HCT116 (cell line): Measurements from ENCODE around the gene TCP1. TPM values are rescaled to one million over a fixed set of nuclear protein-coding genes. Genes with fewer than 3 reads are reported as not detected.
A peak's percentile ranks its signal among the peaks of the same experiment; 100 is the strongest.

Source experiments
- ATAC-seq: fragments of 200-7000 bp; cut with Tn5 transposase; 2 replicates; pipeline ENCODE4 v1.9.1; 2020; ENCODE audit warnings: mild to moderate bottlenecking, moderate library complexity
- BruUV-seq: library from RNA; stranded (reverse); fragments of 400-500 nt; replicated peaks from 2 replicates; lab custom pipeline; 2021; lab: Mats Ljungman, UMichigan
- CTCF ChIA-PET: fragments of 300-600 bp; sonication (Branson Sonifier 250); formaldehyde crosslinking; loops from one replicate; lab custom pipeline; 2021; ENCODE audit warnings: antibody characterized with exemption; lab: Charles Lee
- POLR2A ChIA-PET: fragments of 300-600, 350-600 bp; sonication (Branson Sonifier 250); formaldehyde crosslinking; loops from one replicate; lab custom pipeline; 2021; ENCODE audit warnings: antibody characterized with exemption; lab: Charles Lee
- RAD21 ChIA-PET, 2 experiments: fragments of 300-600 bp; sonication (Branson Sonifier 250); formaldehyde crosslinking; loops; one replicate each; lab custom pipeline; 2023; ENCODE audit warnings: low total read pairs in 2 of 2; ENCODE audit not compliant: uncharacterized antibody in 2 of 2, unreplicated experiment in 2 of 2, low non-redundant PET in 1 of 2; lab: Charles Lee
- DNase-seq: peaks from one replicate; pipeline ENCODE4 v3.0.0-alpha.2; 2010; ENCODE audit warnings: low read depth, low spot score
- H2AFZ ChIP-seq: fragments of 200-600 bp; shearing (Covaris generic), sonication (generic); 2 replicates; pipeline ENCODE4 v1.6.1; 2017; ENCODE audit warnings: low read depth, mixed run types, mixed read lengths, antibody characterized with exemption, low read length; ENCODE audit not compliant: poor library complexity, severe bottlenecking
- H3K27ac ChIP-seq: 2 replicates; pipeline ENCODE4 v1.5.1; 2012; ENCODE audit warnings: low read depth, low read length
- H3K27me3 ChIP-seq: fragments of 200-600 bp; sonication (generic); 2 replicates; pipeline ENCODE4 v1.6.1; 2016; ENCODE audit warnings: mixed run types, low read length, mixed read lengths; ENCODE audit not compliant: insufficient read depth
- H3K36me3 ChIP-seq, 2 experiments: fragments of 200-500 bp in 1 of 2; fragments of 200-600 bp in 1 of 2; sonication (Bioruptor generic) in 1 of 2; sonication (generic) in 1 of 2; 2 replicates each; pipeline versions ENCODE4 v1.5.1 to v1.6.1; 2014 to 2016; ENCODE audit warnings: low read length in 2 of 2, inconsistent platforms in 1 of 2, mixed read lengths in 1 of 2, mixed run types in 1 of 2; ENCODE audit not compliant: insufficient read depth in 2 of 2, control insufficient read depth in 1 of 2
- H3K4me1 ChIP-seq, 2 experiments: fragments of 200-600 bp in 1 of 2; sonication (generic) in 1 of 2; 2 replicates each; pipeline versions ENCODE4 v1.5.1 to v1.6.1; 2012 to 2017; ENCODE audit warnings: low read length in 2 of 2, inconsistent platforms in 1 of 2, mild to moderate bottlenecking in 1 of 2, mixed read lengths in 1 of 2, mixed run types in 1 of 2, moderate library complexity in 1 of 2; ENCODE audit not compliant: insufficient read depth in 2 of 2, control insufficient read depth in 1 of 2
- H3K4me2 ChIP-seq: fragments of 200-600 bp; sonication (generic); 2 replicates; pipeline ENCODE4 v1.6.1; 2017; ENCODE audit warnings: mixed run types, low read length, mixed read lengths
- H3K4me3 ChIP-seq, 2 experiments: fragments of 200-600 bp in 1 of 2; sonication (generic) in 1 of 2; replicated peaks in 1 of 2; 2 replicates each; pipeline ENCODE4 v1.5.1; 2011 to 2016; ENCODE audit warnings: low read length in 2 of 2, control low read depth in 1 of 2, low read depth in 1 of 2, mild to moderate bottlenecking in 1 of 2, mixed read lengths in 1 of 2, mixed run types in 1 of 2
- H3K79me2 ChIP-seq: fragments of 200-600 bp; sonication (generic); 2 replicates; pipeline ENCODE4 v1.6.1; 2017; ENCODE audit warnings: mild to moderate bottlenecking, mixed run types, low read length, moderate library complexity, mixed read lengths; ENCODE audit not compliant: insufficient read depth
- H3K9ac ChIP-seq: fragments of 200-600 bp; sonication (generic); 2 replicates; pipeline ENCODE4 v1.6.1; 2016; ENCODE audit warnings: low read length, mixed read lengths
- H3K9me2 ChIP-seq: fragments of 200-600 bp; sonication (generic), shearing (Covaris generic); 2 replicates; pipeline ENCODE4 v1.6.1; 2017; ENCODE audit warnings: mixed run types, mild to moderate bottlenecking, moderate library complexity; ENCODE audit not compliant: insufficient read depth
- H3K9me3 ChIP-seq, 2 experiments: fragments of 200-500 bp in 1 of 2; fragments of 200-600 bp in 1 of 2; sonication (Bioruptor generic) in 1 of 2; sonication (generic) in 1 of 2; 2 replicates each; pipeline ENCODE4 v1.6.1; 2014 to 2017; ENCODE audit warnings: low read length in 2 of 2, mixed read lengths in 2 of 2, inconsistent platforms in 1 of 2, low read depth in 1 of 2, mild to moderate bottlenecking in 1 of 2, mixed run types in 1 of 2, moderate library complexity in 1 of 2; ENCODE audit not compliant: control insufficient read depth in 1 of 2, insufficient read depth in 1 of 2
- H4K20me1 ChIP-seq: fragments of 200-600 bp; sonication (generic), shearing (Covaris generic); 2 replicates; pipeline ENCODE4 v1.6.1; 2017; ENCODE audit warnings: mixed run types, mild to moderate bottlenecking, moderate library complexity; ENCODE audit not compliant: insufficient read depth
- ATF3 ChIP-seq: IDR thresholded peaks from 2 replicates; pipeline ENCODE4 v1.6.1; 2012
- CEBPB ChIP-seq: IDR thresholded peaks from 2 replicates; pipeline ENCODE4 v1.6.1; 2012; ENCODE audit warnings: low read depth
- CTCF ChIP-seq, 3 experiments: fragments of 200-600 bp in 1 of 3; sonication (generic) in 1 of 3; IDR thresholded peaks in 2 of 3; conservative IDR thresholded peaks in 1 of 3; 2 replicates each; pipeline ENCODE4 v1.5.1; 2012 to 2017; ENCODE audit warnings: low read depth in 2 of 3, low read length in 2 of 3, antibody characterized with exemption in 1 of 3, borderline replicate concordance in 1 of 3, control low read depth in 1 of 3, mild to moderate bottlenecking in 1 of 3, mixed read lengths in 1 of 3, mixed run types in 1 of 3, moderate library complexity in 1 of 3; ENCODE audit not compliant: insufficient read depth in 1 of 3
- EGR1 ChIP-seq: IDR thresholded peaks from 2 replicates; pipeline ENCODE4 v1.6.1; 2012; ENCODE audit warnings: low read depth
- EZH2 ChIP-seq: fragments of 200-600 bp; sonication (generic); IDR thresholded peaks from 2 replicates; pipeline ENCODE4 v1.6.1; 2017; ENCODE audit warnings: antibody characterized with exemption, mixed run types
- EZH2phosphoT487 ChIP-seq: fragments of 200-600 bp; IDR thresholded peaks from 2 replicates; pipeline ENCODE4 v1.6.1; 2018; ENCODE audit warnings: antibody characterized with exemption, borderline replicate concordance
- FOSL1 ChIP-seq: IDR thresholded peaks from 2 replicates; pipeline ENCODE4 v1.6.1; 2012; ENCODE audit warnings: low read depth
- JUND ChIP-seq: IDR thresholded peaks from 2 replicates; pipeline ENCODE4 v1.6.1; 2012
- MAX ChIP-seq: IDR thresholded peaks from 2 replicates; pipeline ENCODE4 v1.6.1; 2012
- POLR2A ChIP-seq: IDR thresholded peaks from 2 replicates; pipeline ENCODE4 v1.7.0; 2011; ENCODE audit warnings: borderline replicate concordance; ENCODE audit not compliant: insufficient read depth, insufficient read length; ENCODE audit errors: extremely low read depth
- POLR2AphosphoS5 ChIP-seq: IDR thresholded peaks from 2 replicates; pipeline ENCODE4 v1.6.1; 2011; ENCODE audit warnings: mild to moderate bottlenecking, low read depth, low read length, moderate library complexity
- RAD21 ChIP-seq: IDR thresholded peaks from 2 replicates; pipeline ENCODE4 v1.6.1; 2012; ENCODE audit warnings: low read depth, mild to moderate bottlenecking
- SIN3A ChIP-seq: IDR thresholded peaks from 2 replicates; pipeline ENCODE4 v1.6.1; 2012; ENCODE audit warnings: low read depth
- SP1 ChIP-seq: IDR thresholded peaks from 2 replicates; pipeline ENCODE4 v1.6.1; 2012; ENCODE audit warnings: low read depth
- SRF ChIP-seq: IDR thresholded peaks from 2 replicates; pipeline ENCODE4 v1.6.1; 2012; ENCODE audit warnings: low read depth
- TCF7L2 ChIP-seq: IDR thresholded peaks from 2 replicates; pipeline ENCODE4 v1.7.0; 2011; ENCODE audit warnings: borderline replicate concordance, inconsistent platforms; ENCODE audit not compliant: insufficient read depth, insufficient read length; ENCODE audit errors: extremely low read depth
- YY1 ChIP-seq: IDR thresholded peaks from 2 replicates; pipeline ENCODE4 v1.6.1; 2011; ENCODE audit warnings: low read length, low read depth, moderate library complexity, mild to moderate bottlenecking; ENCODE audit not compliant: insufficient replicate concordance; ENCODE audit errors: extremely low read depth
- intact Hi-C: fragments of 100-400 bp; cut with micrococcal nuclease; formaldehyde crosslinking; loops from 2 replicates; pipeline ENCODE4 v1.10.0; 2022
- total RNA-seq: library from RNA; stranded (reverse); gene quantifications from one replicate; pipeline ENCODE4 v1.2.1, GENCODE V29; 2021; ENCODE audit not compliant: unreplicated experiment

TCP1 gene
- total RNA-seq, 1 experiment from 2014 or later: 447 TPM

DNA sequence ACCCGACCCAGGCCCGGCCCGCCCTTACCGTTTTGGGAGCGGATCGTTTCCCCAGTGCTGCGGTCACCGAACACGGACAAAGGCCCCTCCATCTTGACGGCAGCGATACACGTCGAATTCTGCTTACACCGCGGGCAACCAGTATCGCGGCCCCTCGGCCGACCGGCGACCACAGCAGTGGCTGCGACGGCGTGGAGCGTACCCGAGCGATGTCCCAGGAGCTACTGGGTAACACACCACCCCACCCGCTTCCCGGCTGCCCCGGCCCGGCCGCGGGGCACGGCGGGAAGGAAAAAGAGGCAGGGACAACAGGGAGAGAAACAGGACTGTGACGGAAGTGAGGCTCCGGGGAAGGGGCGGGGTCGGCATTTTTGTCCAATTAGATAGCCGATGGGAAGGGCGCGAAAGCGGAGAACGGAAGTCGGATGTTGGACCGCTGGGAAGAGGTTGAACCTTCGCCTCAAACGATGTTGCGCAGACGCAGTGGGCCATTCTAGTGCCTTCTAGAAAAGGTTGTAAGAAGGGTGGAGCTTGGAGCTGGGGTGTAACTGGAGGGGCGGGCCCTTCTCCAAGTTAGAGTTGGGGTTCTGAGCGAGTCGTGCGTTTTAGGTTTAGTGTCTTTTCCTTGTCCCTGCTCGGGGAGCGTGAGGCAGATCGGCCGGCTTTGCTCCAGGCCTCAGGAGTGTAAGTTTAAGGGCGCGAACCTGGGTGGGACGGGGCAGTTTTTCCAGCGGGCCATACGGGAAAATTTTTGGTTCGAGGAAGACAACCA lies at the start of gene TCP1 (continued):
- peak; percentile 60 for TF ChIP-seq MAX
- TF ChIP-seq JUND: no peak
- TF ChIP-seq SRF: no peak; the same call in 1 of the 2 replicates
- no peak for TF ChIP-seq EGR1
- no peak for TF ChIP-seq CEBPB
- TF ChIP-seq EZH2: no peak
- TF ChIP-seq POLR2A: peak; percentile 96
- TF ChIP-seq TCF7L2: no peak
- peak; percentile 92 for TF ChIP-seq SIN3A

GRCh38 chr6:159838020-159838744 lies 48.8 kb upstream of the TCP1 start:
- Histone ChIP-seq H3K4me3 (no peak overlapping the region), H3K9ac (no peak overlapping the region), H3K79me2 (no peaks in the 10 kb centered on the region), H3K27ac (no peak overlapping the region), H3K4me2 (no peak overlapping the region), H3K36me3 (no peaks in the 10 kb centered on the region), H4K20me1 (no peaks in the 10 kb centered on the region), H3K4me1 (peaks cover 0 to under 1% of the 10 kb centered on the region in 2 experiments; a peak in 1 of 4 replicates), H2AFZ (no peak overlapping the region), H3K9me3 (no peaks in the 10 kb centered on the region), H3K9me2 (no peaks in the 10 kb centered on the region), H3K27me3 (no peaks in the 10 kb centered on the region)
- intact Hi-C loops: no loop called here
- ChIA-PET RAD21 (no interaction called here), POLR2A (no interaction called here), CTCF (no interaction called here)
- no TSS peak for BruUV-seq
- DNase-seq (no peak), ATAC-seq (no peak)
- TF ChIP-seq SP1: no peak
- no peak for TF ChIP-seq CTCF (IDR thresholded peaks at IDR 0.05 in 2 of 3, conservative IDR thresholded peaks at IDR 0.05 in 1 of 3; ENCODE audit: borderline replicate concordance in 1 of 3, insufficient read depth in 1 of 3, low read depth in 2 of 3, low read length in 2 of 3)
- TF ChIP-seq POLR2A: no peak
- TF ChIP-seq EZH2phosphoT487: no peak
- no peak for TF ChIP-seq JUND
- no peak for TF ChIP-seq YY1
- TF ChIP-seq FOSL1: no peak
- no peak for TF ChIP-seq POLR2AphosphoS5
- TF ChIP-seq RAD21: no peak
- TF ChIP-seq ATF3: no peak
- TF ChIP-seq EZH2: no peak
- TF ChIP-seq TCF7L2: no peak
- TF ChIP-seq CEBPB: no peak
- no peak for TF ChIP-seq SRF
- TF ChIP-seq MAX: no peak
